Neural cell (in vitro differentiated cells): ENCODE results near the gene IRS2. TPM values are rescaled to one million over a fixed set of nuclear protein-coding genes. Genes with fewer than 3 reads are reported as not detected.

ENCODE experiments used
- H2AFZ ChIP-seq: fragments of 200-600, 300-800 bp; sonication (generic), shearing (Covaris generic); 2 replicates; pipeline ENCODE4 v1.6.0; 2014; ENCODE audit warnings: low read depth, mild to moderate bottlenecking, antibody characterized with exemption, low read length, moderate library complexity
- H3F3A ChIP-seq: fragments of 200-600 bp; shearing (Covaris generic); 2 replicates; pipeline ENCODE4 v1.6.1; 2016; ENCODE audit warnings: mild to moderate bottlenecking, moderate library complexity, mixed read lengths, antibody characterized with exemption, low read length; ENCODE audit not compliant: insufficient read depth, poor library complexity, severe bottlenecking
- H3K27ac ChIP-seq: fragments of 200-600, 300-800 bp; sonication (generic), shearing (Covaris generic); 2 replicates; pipeline ENCODE4 v1.5.1; 2014; ENCODE audit warnings: mild to moderate bottlenecking, low read length, moderate library complexity
- H3K27me3 ChIP-seq: fragments of 300-800, 200-600 bp; sonication (generic), shearing (Covaris generic); 2 replicates; pipeline ENCODE4 v1.6.0; 2014; ENCODE audit warnings: mild to moderate bottlenecking, low read depth, low read length, moderate library complexity; ENCODE audit not compliant: insufficient read depth
- H3K36me3 ChIP-seq: fragments of 300-800, 200-600 bp; sonication (generic), shearing (Covaris generic); 2 replicates; pipeline ENCODE4 v1.5.1; 2014; ENCODE audit warnings: mild to moderate bottlenecking, antibody characterized with exemption, low read length, moderate library complexity; ENCODE audit not compliant: insufficient read depth
- H3K4me2 ChIP-seq: fragments of 300-800, 200-600 bp; sonication (generic), shearing (Covaris generic); 2 replicates; pipeline ENCODE4 v1.6.0; 2014; ENCODE audit warnings: mild to moderate bottlenecking, low read length
- H3K4me3 ChIP-seq: fragments of 300-800, 200-600 bp; sonication (generic), shearing (Covaris generic); 2 replicates; pipeline ENCODE4 v1.5.1; 2014; ENCODE audit warnings: mild to moderate bottlenecking, low read length, moderate library complexity
- H3K79me2 ChIP-seq: fragments of 200-600 bp; shearing (Covaris generic); replicated peaks from 2 replicates; pipeline ENCODE4 v1.6.0; 2014; ENCODE audit warnings: mild to moderate bottlenecking, low read length, moderate library complexity; ENCODE audit not compliant: insufficient read depth
- H3K9ac ChIP-seq: fragments of 300-800, 200-600 bp; sonication (generic), shearing (Covaris generic); 2 replicates; pipeline ENCODE4 v1.6.1; 2016; ENCODE audit warnings: mild to moderate bottlenecking, low read length, mixed read lengths
- H3K9me2 ChIP-seq: fragments of 200-600 bp; shearing (Covaris generic); 2 replicates; pipeline ENCODE4 v1.6.1; 2016; ENCODE audit warnings: mild to moderate bottlenecking, low read length, mixed read lengths; ENCODE audit not compliant: insufficient read depth
- H3K9me3 ChIP-seq: fragments of 200-600, 300-800 bp; sonication (generic), shearing (Covaris generic); 2 replicates; pipeline ENCODE4 v1.6.1; 2016; ENCODE audit warnings: mild to moderate bottlenecking, mixed run types, low read length, moderate library complexity, mixed read lengths
- H4K20me1 ChIP-seq: fragments of 200-600 bp; shearing (Covaris generic); 2 replicates; pipeline ENCODE4 v1.6.1; 2016; ENCODE audit warnings: mild to moderate bottlenecking, mixed run types; ENCODE audit not compliant: insufficient read depth
- CTCF ChIP-seq: fragments of 450-650 bp; IDR thresholded peaks from 2 replicates; pipeline ENCODE4 v1.5.1; 2014; ENCODE audit warnings: antibody characterized with exemption, mild to moderate bottlenecking, moderate library complexity; ENCODE audit not compliant: poor library complexity, severe bottlenecking
- EP300 ChIP-seq: fragments of 450-650 bp; conservative IDR thresholded peaks from 2 replicates; pipeline ENCODE4 v1.6.1; 2014; ENCODE audit warnings: antibody characterized with exemption, mild to moderate bottlenecking, moderate library complexity; ENCODE audit not compliant: poor library complexity, severe bottlenecking
- EZH2 ChIP-seq: fragments of 200-600, 300-800 bp; shearing (Covaris generic), sonication (generic); IDR thresholded peaks from 2 replicates; pipeline ENCODE4 v1.6.1; 2014; ENCODE audit warnings: antibody characterized with exemption, low read length, borderline replicate concordance, mild to moderate bottlenecking; ENCODE audit not compliant: insufficient read depth, poor library complexity, severe bottlenecking
- MXI1 ChIP-seq: fragments of 450-650 bp; conservative IDR thresholded peaks from 2 replicates; pipeline ENCODE4 v1.6.1; 2014; ENCODE audit warnings: antibody characterized with exemption, mild to moderate bottlenecking; ENCODE audit not compliant: poor library complexity, severe bottlenecking
- POLR2AphosphoS5 ChIP-seq: IDR thresholded peaks from 2 replicates; pipeline ENCODE4 v1.6.1; 2012
- RAD21 ChIP-seq: fragments of 450-650 bp; conservative IDR thresholded peaks from 2 replicates; pipeline ENCODE4 v1.6.1; 2014; ENCODE audit warnings: antibody characterized with exemption, mild to moderate bottlenecking, moderate library complexity
- REST ChIP-seq: IDR thresholded peaks from 2 replicates; pipeline ENCODE4 v1.6.1; 2012; ENCODE audit warnings: borderline replicate concordance
- SMC3 ChIP-seq: fragments of 450-650 bp; conservative IDR thresholded peaks from 2 replicates; pipeline ENCODE4 v1.6.1; 2014; ENCODE audit warnings: antibody characterized with exemption, mild to moderate bottlenecking, moderate library complexity; ENCODE audit not compliant: poor library complexity
- TAF1 ChIP-seq: IDR thresholded peaks from 2 replicates; pipeline ENCODE4 v1.6.1; 2012; ENCODE audit warnings: low read depth
- polyA plus RNA-seq: library from polyadenylated mRNA; depleted of rRNA; stranded (reverse); fragments of >200 nt; gene quantifications from 2 replicates; pipeline ENCODE4 v1.2.3, GENCODE V29; 2014

Gene IRS2
- polyA plus RNA-seq, 1 donor from 2014 or later, result 7.1 TPM

- no peaks in the 10 kb centered on the region for H3K36me3 ChIP-seq
- no peak overlapping the region for H3K4me2 ChIP-seq
- no peak overlapping the region for H2AFZ ChIP-seq
- no peaks in the 10 kb centered on the region for H3K9me2 ChIP-seq
- H3K9ac ChIP-seq, result no peak overlapping the region
- H3F3A ChIP-seq, result no peaks in the 10 kb centered on the region
- H4K20me1 ChIP-seq, result no peaks in the 10 kb centered on the region
- no peak overlapping the region for H3K4me3 ChIP-seq
- H3K27ac ChIP-seq, result no peak overlapping the region
- no peaks in the 10 kb centered on the region for H3K27me3 ChIP-seq
- no peaks in the 10 kb centered on the region for H3K79me2 ChIP-seq
- TF ChIP-seq POLR2AphosphoS5 (no peak), EZH2 (no peak), RAD21 (no peak), EP300 (no peak), CTCF (no peak), REST (no peak), TAF1 (no peak), SMC3 (no peak), MXI1 (no peak)
- H3K9me3 ChIP-seq, result no peaks in the 10 kb centered on the region
Observed at GRCh38 chr13:109834973-109835720, 48.8 kb upstream of the IRS2 start.

GRCh38 chr13:109833940-109834339, 47.6 kb upstream of the IRS2 start:
- no peaks in the 10 kb centered on the region for H3K79me2 ChIP-seq

More at GRCh38 chr13:109833940-109834339, 47.6 kb upstream of the IRS2 start:
- Histone ChIP-seq H3K27me3 (no peaks in the 10 kb centered on the region), H3K36me3 (no peaks in the 10 kb centered on the region), H3K4me3 (no peak overlapping the region), H4K20me1 (no peaks in the 10 kb centered on the region), H3K27ac (no peak overlapping the region), H3K9me2 (no peaks in the 10 kb centered on the region), H3K9ac (no peak overlapping the region), H3K9me3 (no peaks in the 10 kb centered on the region), H3F3A (no peaks in the 10 kb centered on the region), H3K4me2 (no peak overlapping the region), H2AFZ (no peak overlapping the region)
- TF ChIP-seq MXI1 (no peak), REST (no peak), SMC3 (no peak), EP300 (no peak), CTCF (no peak), POLR2AphosphoS5 (no peak), EZH2 (no peak)
